ENCODE results near the gene GPS1.

The GPS1 gene

DNA sequence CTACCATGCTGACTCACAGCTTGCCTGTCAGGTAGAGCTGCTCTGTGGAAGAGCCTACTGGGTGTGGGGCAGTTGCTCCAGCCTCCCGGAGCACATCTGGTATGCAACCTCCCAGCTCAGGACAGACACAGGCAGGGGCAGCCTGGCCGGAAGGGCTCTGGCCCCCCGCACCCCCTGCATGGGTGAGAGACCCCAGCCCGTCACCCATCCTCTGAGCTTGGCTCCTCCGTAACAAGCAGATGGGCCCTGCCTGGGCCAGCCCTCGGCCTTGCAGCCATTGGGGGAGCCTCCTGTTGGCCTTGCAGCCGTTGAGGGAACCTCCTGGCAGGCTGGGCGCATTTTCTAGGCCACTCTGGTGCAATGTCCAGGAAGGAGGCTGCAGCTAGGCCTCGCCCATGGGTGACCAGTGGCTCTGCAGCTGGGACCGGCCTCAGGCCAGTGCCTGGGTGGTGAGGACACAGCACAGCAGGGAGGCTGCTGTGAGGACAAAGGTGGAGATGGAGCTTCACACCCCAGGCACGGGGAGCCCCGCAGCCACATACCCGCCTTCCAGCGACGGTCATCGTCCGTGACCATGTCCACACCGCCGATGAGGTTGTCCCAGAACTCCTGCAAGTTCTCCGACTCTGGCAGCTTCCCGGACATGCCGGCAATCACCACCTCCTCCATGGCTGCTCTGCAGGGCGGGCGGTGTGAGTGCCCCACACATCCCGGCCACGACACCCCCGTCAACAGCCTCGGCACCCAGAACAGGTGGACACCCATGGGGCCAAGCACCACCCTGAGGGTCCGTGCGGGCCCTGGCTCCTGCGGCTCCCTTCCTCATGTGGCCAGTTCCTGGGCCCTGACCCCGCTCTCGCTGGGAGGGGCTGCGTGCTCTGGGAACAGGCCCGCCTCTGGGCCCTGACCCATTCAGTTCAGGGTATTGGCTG, 44.3 kb downstream of the GPS1 start:
- peak overlapping the region; percentile 96 for H3K4me2 ChIP-seq (ENCODE audit: low read depth, low read length, poor library complexity, severe bottlenecking)
- H3F3A ChIP-seq (ENCODE audit: low read depth) = no peaks in the 10 kb centered on the region
- TF ChIP-seq EZH2phosphoT487 (IDR thresholded peaks at IDR 0.05; ENCODE audit: borderline replicate concordance) = no peak
- TF ChIP-seq, protein P1, sequence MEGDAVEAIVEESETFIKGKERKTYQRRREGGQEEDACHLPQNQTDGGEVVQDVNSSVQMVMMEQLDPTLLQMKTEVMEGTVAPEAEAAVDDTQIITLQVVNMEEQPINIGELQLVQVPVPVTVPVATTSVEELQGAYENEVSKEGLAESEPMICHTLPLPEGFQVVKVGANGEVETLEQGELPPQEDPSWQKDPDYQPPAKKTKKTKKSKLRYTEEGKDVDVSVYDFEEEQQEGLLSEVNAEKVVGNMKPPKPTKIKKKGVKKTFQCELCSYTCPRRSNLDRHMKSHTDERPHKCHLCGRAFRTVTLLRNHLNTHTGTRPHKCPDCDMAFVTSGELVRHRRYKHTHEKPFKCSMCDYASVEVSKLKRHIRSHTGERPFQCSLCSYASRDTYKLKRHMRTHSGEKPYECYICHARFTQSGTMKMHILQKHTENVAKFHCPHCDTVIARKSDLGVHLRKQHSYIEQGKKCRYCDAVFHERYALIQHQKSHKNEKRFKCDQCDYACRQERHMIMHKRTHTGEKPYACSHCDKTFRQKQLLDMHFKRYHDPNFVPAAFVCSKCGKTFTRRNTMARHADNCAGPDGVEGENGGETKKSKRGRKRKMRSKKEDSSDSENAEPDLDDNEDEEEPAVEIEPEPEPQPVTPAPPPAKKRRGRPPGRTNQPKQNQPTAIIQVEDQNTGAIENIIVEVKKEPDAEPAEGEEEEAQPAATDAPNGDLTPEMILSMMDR (conservative IDR thresholded peaks at IDR 0.05; ENCODE audit: low read length) = no peak
- H3K79me2 ChIP-seq (ENCODE audit: insufficient read depth, low read length) = peaks cover 81% of the 10 kb centered on the region
- no peak overlapping the region for H2AFZ ChIP-seq (ENCODE audit: low read length)
- H3K9me3 ChIP-seq (ENCODE audit: insufficient read depth, low read depth, low read length) = no peaks in the 10 kb centered on the region
- H3K27me3 ChIP-seq (ENCODE audit: insufficient read depth, low read length, poor library complexity, severe bottlenecking) = no peaks in the 10 kb centered on the region
- H3K4me1 ChIP-seq (ENCODE audit: insufficient read depth, low read length, poor library complexity, severe bottlenecking) = peaks cover 24% of the 10 kb centered on the region
- peaks cover 56% of the 10 kb centered on the region for H4K20me1 ChIP-seq (ENCODE audit: insufficient read depth, low read length, poor library complexity, severe bottlenecking)
- H3K4me3 ChIP-seq (ENCODE audit: low read length, poor library complexity, severe bottlenecking) = peak overlapping the region; percentile 86
- no peaks in the 10 kb centered on the region for H3K9me2 ChIP-seq (replicated peaks; ENCODE audit: low read depth, low read length)
- H3K9ac ChIP-seq (ENCODE audit: low read depth, low read length, poor library complexity, severe bottlenecking) = peak overlapping the region; percentile 93
- H3K36me3 ChIP-seq (ENCODE audit: insufficient read depth, low read length) = peaks cover 42% of the 10 kb centered on the region; the same call in 1 of the 2 replicates

DNA sequence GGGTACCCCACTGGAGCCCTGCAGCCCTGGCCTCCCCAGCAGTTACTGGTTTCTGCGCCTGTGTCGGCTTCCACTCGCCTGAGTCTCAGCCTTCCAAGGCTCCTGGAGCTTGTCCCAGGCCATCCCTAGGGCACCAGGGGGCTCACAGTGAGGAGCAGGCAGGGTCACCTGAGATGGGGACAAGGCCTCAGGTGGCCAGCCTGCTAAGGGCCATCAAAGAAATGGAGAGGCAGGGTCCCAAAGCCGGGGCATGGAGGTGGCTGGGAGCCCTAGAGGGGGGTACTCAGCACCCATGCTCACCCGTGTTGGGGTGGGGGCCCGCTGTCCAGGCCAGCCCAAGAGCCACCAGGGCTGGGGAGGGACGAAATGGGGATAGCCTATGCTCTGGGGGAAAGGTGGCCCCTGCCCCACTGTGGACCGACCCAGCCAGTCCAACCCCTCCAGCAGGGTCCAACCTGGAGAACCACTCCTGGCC, 45.0 kb downstream of the GPS1 start:
- H3K79me2 ChIP-seq (ENCODE audit: insufficient read depth, low read length) = peaks cover 74% of the 10 kb centered on the region
- H4K20me1 ChIP-seq (ENCODE audit: insufficient read depth, low read length, poor library complexity, severe bottlenecking) = peaks cover 52% of the 10 kb centered on the region
- H3K9me2 ChIP-seq (replicated peaks; ENCODE audit: low read depth, low read length) = no peaks in the 10 kb centered on the region
- H3K36me3 ChIP-seq (ENCODE audit: insufficient read depth, low read length) = peaks cover 36% of the 10 kb centered on the region; the same call in 1 of the 2 replicates
- no peaks in the 10 kb centered on the region for H3K27me3 ChIP-seq (ENCODE audit: insufficient read depth, low read length, poor library complexity, severe bottlenecking)
- peak overlapping the region; percentile 93 for H3K9ac ChIP-seq (ENCODE audit: low read depth, low read length, poor library complexity, severe bottlenecking)
- no peak for TF ChIP-seq EZH2phosphoT487 (IDR thresholded peaks at IDR 0.05; ENCODE audit: borderline replicate concordance)
- TF ChIP-seq, protein P1 (conservative IDR thresholded peaks at IDR 0.05; ENCODE audit: low read length) = no peak
- H3K4me3 ChIP-seq (ENCODE audit: low read length, poor library complexity, severe bottlenecking) = peak overlapping the region; percentile 86
- H3F3A ChIP-seq (ENCODE audit: low read depth) = no peaks in the 10 kb centered on the region
- peaks cover 24% of the 10 kb centered on the region for H3K4me1 ChIP-seq (ENCODE audit: insufficient read depth, low read length, poor library complexity, severe bottlenecking)
- no peak overlapping the region for H2AFZ ChIP-seq (ENCODE audit: low read length)
- no peaks in the 10 kb centered on the region for H3K9me3 ChIP-seq (ENCODE audit: insufficient read depth, low read depth, low read length)
- H3K4me2 ChIP-seq (ENCODE audit: low read depth, low read length, poor library complexity, severe bottlenecking) = peak overlapping the region; percentile 96

DNA sequence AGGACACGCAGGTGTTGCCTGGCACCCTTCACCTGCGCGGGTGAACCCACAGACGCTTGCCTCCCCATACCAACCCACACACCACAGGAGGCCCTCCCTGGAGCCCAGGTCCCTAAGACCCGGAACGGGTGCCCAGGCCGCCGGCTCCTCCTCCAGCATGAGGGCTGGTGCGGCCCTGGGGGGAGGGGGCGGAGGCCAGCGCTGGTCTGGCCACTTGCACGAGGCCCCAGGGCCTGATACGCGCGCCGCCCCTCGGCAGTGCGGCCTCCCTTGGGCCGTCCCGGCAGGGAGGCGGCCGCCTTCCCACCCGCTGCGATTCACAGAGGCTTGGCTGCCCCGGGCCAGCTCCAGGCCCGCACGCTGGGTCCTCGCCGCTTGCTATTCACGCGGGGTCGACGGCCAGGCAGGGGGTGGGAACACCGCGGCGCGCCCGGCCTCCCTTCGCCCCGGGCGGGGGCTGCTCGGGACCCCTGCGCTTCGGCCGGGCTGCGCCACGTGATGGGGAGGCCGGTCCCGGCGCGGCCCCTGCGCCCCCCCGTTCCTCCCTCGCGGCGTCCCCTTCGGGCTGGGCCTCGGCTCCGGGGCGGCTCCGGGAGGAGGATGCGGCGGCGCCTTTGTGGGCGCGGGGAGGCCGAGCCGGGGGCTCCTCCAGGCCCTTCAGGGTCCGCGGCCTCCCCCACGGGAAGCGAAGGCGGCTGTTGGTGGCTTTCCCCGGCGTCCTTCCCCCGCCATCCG, 45.7 kb downstream of the GPS1 start:
- no peaks in the 10 kb centered on the region for H3K27me3 ChIP-seq (ENCODE audit: insufficient read depth, low read length, poor library complexity, severe bottlenecking)
- H3K9me3 ChIP-seq (ENCODE audit: insufficient read depth, low read depth, low read length) = no peaks in the 10 kb centered on the region
- peaks cover 30% of the 10 kb centered on the region; the same call in 1 of the 2 replicates for H3K36me3 ChIP-seq (ENCODE audit: insufficient read depth, low read length)
- no peak overlapping the region for H2AFZ ChIP-seq (ENCODE audit: low read length)
- no peak for TF ChIP-seq EZH2phosphoT487 (IDR thresholded peaks at IDR 0.05; ENCODE audit: borderline replicate concordance)
- TF ChIP-seq, protein P1 (conservative IDR thresholded peaks at IDR 0.05; ENCODE audit: low read length) = no peak
- no peaks in the 10 kb centered on the region for H3F3A ChIP-seq (ENCODE audit: low read depth)
- peaks cover 47% of the 10 kb centered on the region for H4K20me1 ChIP-seq (ENCODE audit: insufficient read depth, low read length, poor library complexity, severe bottlenecking)
- H3K4me2 ChIP-seq (ENCODE audit: low read depth, low read length, poor library complexity, severe bottlenecking) = peak overlapping the region; percentile 96
- H3K9ac ChIP-seq (ENCODE audit: low read depth, low read length, poor library complexity, severe bottlenecking) = peak overlapping the region; percentile 93
- peaks cover 24% of the 10 kb centered on the region for H3K4me1 ChIP-seq (ENCODE audit: insufficient read depth, low read length, poor library complexity, severe bottlenecking)
- peak overlapping the region; percentile 86 for H3K4me3 ChIP-seq (ENCODE audit: low read length, poor library complexity, severe bottlenecking)
- H3K79me2 ChIP-seq (ENCODE audit: insufficient read depth, low read length) = peaks cover 67% of the 10 kb centered on the region
- no peaks in the 10 kb centered on the region for H3K9me2 ChIP-seq (replicated peaks; ENCODE audit: low read depth, low read length)
